Fibroblast of lung (primary cell): ENCODE data around the gene GRAMD4. TPM values are rescaled to one million over a fixed set of nuclear protein-coding genes. Genes with fewer than 3 reads are reported as not detected.

Source experiments
- DNase-seq, 2 donors: peaks; one replicate each; pipeline versions ENCODE4 v3.0.0 to v3.0.0-alpha.2; 2010; ENCODE audit warnings: low read depth in 2 of 2
- H2AFZ ChIP-seq: 2 replicates; pipeline ENCODE4 v1.5.1; 2012; ENCODE audit warnings: low read length, control low read depth, inconsistent platforms
- H3K27ac ChIP-seq: 2 replicates; pipeline ENCODE4 v1.5.1; 2011; ENCODE audit warnings: low read length, control low read depth; ENCODE audit not compliant: insufficient read depth
- H3K27me3 ChIP-seq: 2 replicates; pipeline ENCODE4 v1.5.1; 2011; ENCODE audit warnings: mild to moderate bottlenecking, low read length; ENCODE audit not compliant: control insufficient read depth, insufficient read depth
- H3K36me3 ChIP-seq: 2 replicates; pipeline ENCODE4 v1.5.1; 2011; ENCODE audit warnings: low read length; ENCODE audit not compliant: control insufficient read depth, insufficient read depth
- H3K4me1 ChIP-seq: 2 replicates; pipeline ENCODE4 v1.5.1; 2011; ENCODE audit warnings: low read length; ENCODE audit not compliant: control insufficient read depth, insufficient read depth; ENCODE audit errors: extremely low read depth
- H3K4me2 ChIP-seq: 2 replicates; pipeline ENCODE4 v1.5.1; 2011; ENCODE audit warnings: low read length, control low read depth; ENCODE audit not compliant: insufficient read depth; ENCODE audit errors: extremely low read depth
- H3K4me3 ChIP-seq, 4 experiments: fragments of 200-600 bp in 1 of 4; sonication (generic) in 1 of 4; replicated peaks in 1 of 4; 2 replicates each; pipeline ENCODE4 v1.5.1; 2011 to 2016; ENCODE audit warnings: low read length in 4 of 4, low read depth in 3 of 4, mild to moderate bottlenecking in 3 of 4, control low read depth in 2 of 4, inconsistent platforms in 1 of 4, mixed read lengths in 1 of 4; ENCODE audit not compliant: insufficient read depth in 1 of 4; ENCODE audit errors: control extremely low read depth in 1 of 4
- H3K79me2 ChIP-seq: 2 replicates; pipeline ENCODE4 v1.5.1; 2012; ENCODE audit warnings: mild to moderate bottlenecking, low read length, inconsistent platforms; ENCODE audit not compliant: control insufficient read depth, insufficient read depth
- H3K9ac ChIP-seq: 2 replicates; pipeline ENCODE4 v1.5.1; 2011; ENCODE audit warnings: mild to moderate bottlenecking, low read length, control low read depth; ENCODE audit not compliant: insufficient read depth
- H3K9me3 ChIP-seq: 2 replicates; pipeline ENCODE4 v1.5.1; 2012; ENCODE audit warnings: low read depth, low read length; ENCODE audit not compliant: control insufficient read depth, insufficient read depth
- H4K20me1 ChIP-seq: 2 replicates; pipeline ENCODE4 v1.5.1; 2011; ENCODE audit warnings: low read length; ENCODE audit not compliant: control insufficient read depth, insufficient read depth; ENCODE audit errors: extremely low read depth
- EZH2 ChIP-seq: IDR thresholded peaks from 2 replicates; pipeline ENCODE4 v1.5.1; 2012; ENCODE audit warnings: low read length, control low read depth, mild to moderate bottlenecking; ENCODE audit errors: missing control alignments
- polyA plus RNA-seq, 2 donors: library from polyadenylated mRNA; depleted of rRNA in 1 of 2; stranded (reverse) in 1 of 2; unstranded in 1 of 2; fragments of >200 nt; gene quantifications; 2 replicates each; pipeline ENCODE4 v1.2.1, GENCODE V29; 2011 to 2012; ENCODE audit warnings: missing spikeins in 1 of 2
- total RNA-seq: library from RNA; depleted of rRNA; stranded (reverse); fragments of >200 nt; gene quantifications from 2 replicates; pipeline ENCODE4 v1.2.1, GENCODE V29; 2014
- TF ChIP-seq, protein P1 (sequence below), 2 donors: IDR thresholded peaks in 1 of 2; conservative IDR thresholded peaks in 1 of 2; 1 replicate in 1 of 2; 2 replicates in 1 of 2; pipeline ENCODE4 v1.5.1; 2011 to 2012; ENCODE audit warnings: low read length in 2 of 2, control low read depth in 1 of 2, inconsistent platforms in 1 of 2, low read depth in 1 of 2, mild to moderate bottlenecking in 1 of 2

The GRAMD4 gene
- total and polyA plus RNA-seq, 2 donors (not counting 1 experiment from before 2014, with no cell fraction given), result 7.5 to 37.3 TPM

DNA sequence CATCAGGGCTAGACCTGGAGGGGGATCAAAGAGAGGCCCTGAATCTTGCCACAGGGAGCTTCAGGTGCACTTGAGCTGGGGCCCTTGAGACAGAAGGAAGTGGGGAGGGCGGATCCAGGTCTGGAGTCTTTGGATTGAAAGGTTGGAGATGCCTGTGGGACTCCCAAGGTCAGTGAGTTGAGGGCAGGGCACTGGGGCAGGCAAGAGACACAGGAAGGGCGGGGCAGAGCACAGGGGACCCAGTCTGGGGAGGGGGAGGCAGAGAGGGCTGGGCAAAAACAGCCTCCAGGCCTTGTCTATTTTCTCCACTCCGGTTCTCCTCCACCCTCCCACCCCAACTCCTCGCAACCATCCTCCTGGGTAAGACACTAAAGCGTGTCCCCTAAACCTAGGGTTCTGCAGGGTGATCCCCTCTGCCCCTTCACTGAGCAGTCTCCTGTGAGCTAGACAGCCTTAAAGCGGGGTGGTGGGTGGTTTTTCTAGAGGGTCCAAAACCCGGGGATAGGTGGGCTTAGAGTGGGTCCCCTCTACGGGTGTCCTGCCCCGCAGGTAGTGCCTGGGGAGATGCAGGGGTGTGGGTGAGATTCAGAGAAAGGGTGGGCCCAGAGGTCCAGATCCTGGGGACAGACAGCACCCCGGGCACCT lies 44.2 kb upstream of the GRAMD4 start:
- Histone ChIP-seq H3K9ac (peak overlapping the region; percentile 42), H3K4me2 (peak overlapping the region; percentile 44), H3K27ac (no peak overlapping the region)

DNA sequence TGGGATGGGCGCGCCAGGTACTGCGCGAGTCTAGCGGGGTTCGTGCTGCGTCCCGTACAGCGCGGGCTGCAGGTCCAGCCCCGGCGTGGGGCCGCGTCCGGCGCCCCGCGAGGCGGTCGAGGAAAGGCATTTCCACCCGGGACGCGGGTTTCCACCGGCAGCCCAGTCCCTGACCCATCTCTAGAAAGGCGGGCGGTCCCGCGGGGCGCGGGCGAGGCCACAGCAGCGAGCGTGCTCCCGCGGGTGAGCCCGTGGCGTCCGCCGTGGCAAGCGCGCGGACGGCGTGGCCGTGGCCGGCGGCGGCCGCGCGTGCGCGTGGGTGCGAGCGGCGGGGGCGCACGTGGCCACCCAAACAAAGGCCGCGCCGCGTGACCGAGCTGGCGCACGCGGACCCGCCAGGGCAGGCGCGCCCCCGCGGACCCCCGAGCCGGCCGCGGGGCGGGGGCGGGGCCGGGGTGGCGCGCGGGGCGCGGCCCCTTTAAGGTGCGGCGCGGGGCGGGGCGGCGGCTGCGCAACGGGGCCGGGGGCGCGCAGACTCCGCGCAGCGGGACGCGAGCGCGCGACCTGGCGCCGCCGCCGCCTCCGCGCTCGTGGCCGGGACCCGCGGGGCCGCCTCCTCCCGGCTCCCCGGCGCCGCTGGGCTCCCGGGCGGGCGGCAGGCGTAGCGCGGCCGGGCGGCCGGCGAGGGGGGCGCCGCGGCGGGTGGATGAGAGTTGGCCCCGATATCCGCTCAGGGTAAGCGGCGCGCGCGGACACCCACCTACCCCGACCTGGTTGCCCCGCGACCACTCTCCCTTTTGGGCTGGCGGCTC lies 43.4 kb upstream of the GRAMD4 start:
- Histone ChIP-seq H2AFZ (peak overlapping the region; percentile 64), H4K20me1 (no peaks in the 10 kb centered on the region), H3K4me3 (peak overlapping the region; percentile 17 to 67 (median 44)), H3K36me3 (no peaks in the 10 kb centered on the region), H3K27me3 (peaks cover 3% of the 10 kb centered on the region), H3K9ac (peak overlapping the region; percentile 46), H3K79me2 (no peaks in the 10 kb centered on the region), H3K27ac (no peak overlapping the region), H3K4me1 (no peaks in the 10 kb centered on the region), H3K4me2 (peak overlapping the region; percentile 44), H3K9me3 (no peaks in the 10 kb centered on the region)
- peak; percentile 42 to 55 for DNase-seq
- no peak for TF ChIP-seq EZH2
- TF ChIP-seq, protein P1, sequence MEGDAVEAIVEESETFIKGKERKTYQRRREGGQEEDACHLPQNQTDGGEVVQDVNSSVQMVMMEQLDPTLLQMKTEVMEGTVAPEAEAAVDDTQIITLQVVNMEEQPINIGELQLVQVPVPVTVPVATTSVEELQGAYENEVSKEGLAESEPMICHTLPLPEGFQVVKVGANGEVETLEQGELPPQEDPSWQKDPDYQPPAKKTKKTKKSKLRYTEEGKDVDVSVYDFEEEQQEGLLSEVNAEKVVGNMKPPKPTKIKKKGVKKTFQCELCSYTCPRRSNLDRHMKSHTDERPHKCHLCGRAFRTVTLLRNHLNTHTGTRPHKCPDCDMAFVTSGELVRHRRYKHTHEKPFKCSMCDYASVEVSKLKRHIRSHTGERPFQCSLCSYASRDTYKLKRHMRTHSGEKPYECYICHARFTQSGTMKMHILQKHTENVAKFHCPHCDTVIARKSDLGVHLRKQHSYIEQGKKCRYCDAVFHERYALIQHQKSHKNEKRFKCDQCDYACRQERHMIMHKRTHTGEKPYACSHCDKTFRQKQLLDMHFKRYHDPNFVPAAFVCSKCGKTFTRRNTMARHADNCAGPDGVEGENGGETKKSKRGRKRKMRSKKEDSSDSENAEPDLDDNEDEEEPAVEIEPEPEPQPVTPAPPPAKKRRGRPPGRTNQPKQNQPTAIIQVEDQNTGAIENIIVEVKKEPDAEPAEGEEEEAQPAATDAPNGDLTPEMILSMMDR (conservative IDR thresholded peaks at IDR 0.05 in 1 of 2, IDR thresholded peaks at IDR 0.05 in 1 of 2; ENCODE audit: low read depth in 1 of 2, low read length in 2 of 2), result no peak

More for the DNA sequence above, 44.2 kb upstream of the GRAMD4 start:
- no peak for DNase-seq
- Histone ChIP-seq H3K27me3 (peaks cover 3% of the 10 kb centered on the region), H3K9me3 (no peaks in the 10 kb centered on the region), H4K20me1 (no peaks in the 10 kb centered on the region), H3K79me2 (no peaks in the 10 kb centered on the region), H2AFZ (peak overlapping the region; percentile 64), H3K4me1 (no peaks in the 10 kb centered on the region), H3K4me3 (peak overlapping the region; percentile 17 to 58 (median 26)), H3K36me3 (no peaks in the 10 kb centered on the region)
- TF ChIP-seq, protein P1 (conservative IDR thresholded peaks at IDR 0.05 in 1 of 2, IDR thresholded peaks at IDR 0.05 in 1 of 2; ENCODE audit: low read depth in 1 of 2, low read length in 2 of 2), result no peak
- TF ChIP-seq EZH2, result no peak
